GM23338 (cell line): ENCODE results near the gene SIRT7.

ENCODE experiments used
- EZH2 ChIP-seq: fragments of 200-600 bp; sonication (generic); IDR thresholded peaks from one replicate; pipeline ENCODE4 v1.8.0; 2017; ENCODE audit warnings: antibody characterized with exemption, mild to moderate bottlenecking, low read depth; ENCODE audit not compliant: unreplicated experiment
- EZH2phosphoT487 ChIP-seq: fragments of 200-600 bp; sonication (generic); IDR thresholded peaks from one replicate; pipeline ENCODE4 v1.8.1; 2018; ENCODE audit warnings: antibody characterized with exemption; ENCODE audit not compliant: unreplicated experiment
- POLR2AphosphoS5 ChIP-seq: IDR thresholded peaks from 2 replicates; pipeline ENCODE4 v1.6.1; 2016; ENCODE audit warnings: antibody characterized with exemption, low read depth
- STAT1 ChIP-seq: IDR thresholded peaks from one replicate; pipeline ENCODE4 v1.6.1; 2016; ENCODE audit warnings: antibody characterized with exemption; ENCODE audit not compliant: unreplicated experiment
- TF ChIP-seq, protein P1 (sequence below), 2 experiments: fragments of 200-600 bp in 1 of 2; sonication (generic) in 1 of 2; conservative IDR thresholded peaks; 2 replicates each; pipeline versions ENCODE4 v1.5.1 to v1.6.1; 2016 to 2017; ENCODE audit warnings: antibody characterized with exemption in 2 of 2, low read depth in 2 of 2, mild to moderate bottlenecking in 2 of 2, moderate library complexity in 1 of 2

DNA sequence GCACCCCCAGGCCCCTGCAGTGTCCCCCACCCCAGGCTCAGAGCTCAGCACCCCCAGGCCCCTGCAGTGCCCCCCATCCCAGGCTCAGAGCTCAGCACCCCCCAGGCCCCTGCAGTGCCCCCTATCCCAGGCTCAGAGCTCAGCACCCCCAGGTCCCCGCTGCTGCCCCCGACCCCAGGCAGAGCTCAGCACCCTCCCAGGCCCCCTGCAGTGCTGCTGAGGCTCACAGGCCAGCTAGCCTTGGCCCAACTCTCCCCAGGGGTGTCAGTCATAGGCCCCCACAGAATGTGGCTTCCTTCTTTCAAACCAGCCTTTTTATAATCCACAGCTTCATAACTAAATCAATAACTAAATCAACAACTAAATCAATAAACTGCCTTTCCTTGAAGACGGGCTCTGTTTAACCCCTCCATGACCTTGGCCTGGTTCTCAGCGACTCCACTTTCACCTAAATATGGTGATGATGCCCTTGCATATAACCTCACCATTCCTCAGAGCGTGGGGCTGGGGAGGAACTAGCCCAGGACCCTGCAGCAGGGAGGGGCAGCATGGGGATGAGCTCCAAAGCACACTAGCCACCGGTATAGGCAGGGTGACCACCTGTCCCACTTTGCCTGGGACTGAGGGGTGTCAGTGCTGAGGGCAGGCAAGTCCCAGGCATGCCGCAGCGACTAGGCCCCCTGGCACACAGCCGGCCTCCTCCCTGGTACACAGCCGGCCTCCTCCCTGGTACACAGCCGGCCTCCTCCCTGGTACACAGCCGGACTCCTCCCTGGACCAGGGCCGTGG lies 38.0 kb upstream of the SIRT7 start:
- TF ChIP-seq, protein P1, sequence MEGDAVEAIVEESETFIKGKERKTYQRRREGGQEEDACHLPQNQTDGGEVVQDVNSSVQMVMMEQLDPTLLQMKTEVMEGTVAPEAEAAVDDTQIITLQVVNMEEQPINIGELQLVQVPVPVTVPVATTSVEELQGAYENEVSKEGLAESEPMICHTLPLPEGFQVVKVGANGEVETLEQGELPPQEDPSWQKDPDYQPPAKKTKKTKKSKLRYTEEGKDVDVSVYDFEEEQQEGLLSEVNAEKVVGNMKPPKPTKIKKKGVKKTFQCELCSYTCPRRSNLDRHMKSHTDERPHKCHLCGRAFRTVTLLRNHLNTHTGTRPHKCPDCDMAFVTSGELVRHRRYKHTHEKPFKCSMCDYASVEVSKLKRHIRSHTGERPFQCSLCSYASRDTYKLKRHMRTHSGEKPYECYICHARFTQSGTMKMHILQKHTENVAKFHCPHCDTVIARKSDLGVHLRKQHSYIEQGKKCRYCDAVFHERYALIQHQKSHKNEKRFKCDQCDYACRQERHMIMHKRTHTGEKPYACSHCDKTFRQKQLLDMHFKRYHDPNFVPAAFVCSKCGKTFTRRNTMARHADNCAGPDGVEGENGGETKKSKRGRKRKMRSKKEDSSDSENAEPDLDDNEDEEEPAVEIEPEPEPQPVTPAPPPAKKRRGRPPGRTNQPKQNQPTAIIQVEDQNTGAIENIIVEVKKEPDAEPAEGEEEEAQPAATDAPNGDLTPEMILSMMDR (conservative IDR thresholded peaks at IDR 0.05; ENCODE audit: low read depth in 2 of 2): no peak
- TF ChIP-seq STAT1 (no peak), EZH2 (no peak), POLR2AphosphoS5 (no peak), EZH2phosphoT487 (no peak)
